Islet precursor cell (in vitro differentiated cells): ENCODE data around the gene RABL6.
A peak's percentile ranks its signal among the peaks of the same experiment; 100 is the strongest.

Experiments used
- DNase-seq: peaks from one replicate; pipeline ENCODE4 v3.0.0-alpha.2; 2018

Gene RABL6

DNA sequence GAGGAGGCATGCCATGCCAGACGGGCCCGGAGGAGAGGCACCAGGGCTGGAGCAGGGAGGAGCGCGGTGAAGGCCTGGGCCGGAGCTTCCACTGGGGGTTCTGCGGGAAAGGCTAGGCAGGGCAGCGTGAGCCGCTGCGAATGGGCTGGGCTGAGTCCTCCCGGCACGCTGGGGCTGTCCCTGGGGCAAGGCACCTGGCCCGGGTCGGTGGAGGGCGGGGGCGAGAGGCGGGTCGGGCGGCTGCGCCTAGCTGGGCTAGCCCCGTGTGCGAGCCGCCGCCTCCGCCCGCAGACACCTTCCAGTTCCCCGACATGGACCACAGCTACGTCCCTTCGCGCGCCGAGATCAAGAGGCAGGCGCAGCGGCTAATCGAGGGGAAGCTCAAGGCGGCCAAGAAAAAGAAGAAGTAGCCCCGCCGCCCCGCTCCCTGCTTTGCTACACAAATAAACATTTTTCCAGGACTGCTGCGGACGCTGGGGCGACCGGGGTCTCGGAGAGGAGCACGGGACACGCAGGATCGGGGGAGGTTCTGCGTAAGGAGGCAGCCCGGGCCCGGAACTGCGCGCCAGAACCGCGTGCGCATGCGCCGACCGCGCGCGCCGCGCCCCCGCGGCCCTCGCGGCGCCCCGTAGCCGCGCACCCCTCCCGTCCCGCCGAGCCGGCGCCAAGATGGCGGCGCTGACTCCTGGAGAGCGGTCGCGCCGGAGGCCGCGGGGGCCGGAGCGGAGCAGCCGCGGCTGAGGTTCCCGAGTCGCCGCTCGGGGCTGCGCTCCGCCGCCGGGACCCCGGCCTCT is at the start of gene RABL6:
Gene RABL6, plus strand, starts transcription at position 668 of the 794 bp plus-strand sequence. CDS start 249 bp downstream, outside the sequence.
- DNase-seq = peak; percentile 78

DNA sequence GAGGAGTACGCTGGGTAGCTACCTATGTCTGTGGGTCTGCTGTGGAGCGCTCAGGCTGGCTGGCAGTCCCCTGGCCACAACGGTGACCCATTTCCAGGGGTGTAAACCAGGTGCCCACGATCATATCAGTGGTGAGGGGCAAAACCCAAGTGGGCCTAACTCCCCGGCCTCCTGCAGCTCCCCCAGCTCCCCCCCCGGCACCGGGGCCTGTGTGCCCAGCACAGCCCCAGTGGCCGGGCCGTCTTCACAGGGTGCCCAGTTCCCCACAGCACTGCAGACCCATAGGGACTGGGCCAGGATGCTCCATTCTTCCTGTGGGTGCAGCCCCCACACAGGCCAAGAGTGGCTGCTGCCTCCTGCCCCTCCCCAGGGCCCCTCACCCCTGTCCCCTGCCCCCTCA is 48.7 kb upstream of the RABL6 start:
- DNase-seq = peak; percentile 37

GRCh38 chr9:136759436-136760325 is 48.1 kb upstream of the RABL6 start:
- DNase-seq = peak; percentile 49

DNA sequence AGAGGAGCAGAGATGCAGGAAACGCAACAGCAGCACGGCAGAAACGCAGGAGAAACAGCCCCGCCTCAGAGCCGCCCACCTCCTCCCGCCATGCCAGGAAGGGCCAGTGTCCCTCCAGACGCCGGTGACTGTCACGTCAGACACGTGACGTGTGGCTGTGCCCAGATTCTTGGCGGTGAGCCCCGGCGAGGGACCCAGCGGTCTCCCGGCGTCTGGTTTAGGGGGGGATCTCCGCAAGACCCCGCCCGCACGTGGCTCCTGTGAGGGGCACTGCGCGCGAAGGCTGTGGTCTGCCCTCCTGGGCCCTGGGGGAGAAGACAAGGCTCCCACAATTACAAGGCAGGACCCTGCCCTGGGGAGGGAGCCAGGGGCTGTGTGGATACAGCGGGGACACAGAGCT is 47.3 kb upstream of the RABL6 start:
- peak; percentile 50 for DNase-seq

DNA sequence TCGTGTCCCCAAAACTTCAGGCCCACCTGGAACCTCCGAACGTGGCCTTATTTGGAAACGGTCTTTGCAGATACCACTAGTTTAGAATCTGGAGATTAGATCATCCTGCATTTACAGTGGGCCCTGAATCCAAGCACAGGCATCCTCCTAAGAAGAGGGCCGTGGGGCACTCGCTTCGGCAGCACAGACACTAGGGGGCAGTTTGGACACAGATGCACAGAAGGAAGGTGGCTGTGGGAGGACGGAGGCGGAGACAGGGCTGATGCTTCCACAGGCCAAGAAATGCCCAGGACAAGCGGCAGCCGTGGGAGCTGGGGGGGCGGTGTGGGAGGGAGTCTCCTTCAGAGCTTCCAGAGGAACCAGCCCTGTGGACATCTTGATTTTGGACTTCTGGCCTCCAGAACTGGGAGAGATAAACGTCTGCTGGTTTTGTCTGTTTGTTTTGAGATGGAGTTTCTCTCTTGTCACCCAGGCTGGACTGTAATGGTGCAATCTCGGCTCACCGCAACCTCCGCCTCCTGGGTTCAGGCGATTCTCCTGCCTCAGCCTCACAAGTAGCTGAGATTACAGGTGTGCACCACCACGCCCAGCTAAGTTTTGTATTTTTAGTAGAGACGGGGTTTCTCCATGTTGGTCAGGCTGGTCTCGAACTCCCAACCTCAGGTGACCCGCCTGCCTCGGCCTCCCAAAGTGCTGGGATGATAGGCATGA is 46.8 kb upstream of the RABL6 start:
- peak; percentile 93 for DNase-seq

DNA sequence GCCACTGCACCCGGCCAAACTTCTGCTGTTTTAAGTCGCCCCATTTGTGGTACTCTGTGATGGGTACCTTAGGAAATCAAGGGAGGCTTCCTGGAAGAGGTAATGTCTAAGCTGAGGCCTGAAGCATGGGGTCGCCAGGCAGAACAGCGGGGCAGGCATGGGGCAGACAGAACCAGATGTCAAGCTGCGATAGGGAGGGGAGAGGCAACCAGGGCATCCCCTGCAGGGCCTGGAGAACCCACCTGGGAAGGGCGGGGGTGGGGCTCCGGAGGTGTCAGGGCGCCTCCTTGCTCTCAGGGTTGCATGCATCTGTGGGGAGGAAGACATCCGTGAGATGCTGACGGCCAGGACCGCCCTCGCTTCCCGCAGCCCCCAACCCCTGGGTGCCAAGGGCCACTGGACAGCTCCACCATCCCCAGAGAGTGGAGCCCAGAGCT is 46.2 kb upstream of the RABL6 start:
- DNase-seq = peak; percentile 42

DNA sequence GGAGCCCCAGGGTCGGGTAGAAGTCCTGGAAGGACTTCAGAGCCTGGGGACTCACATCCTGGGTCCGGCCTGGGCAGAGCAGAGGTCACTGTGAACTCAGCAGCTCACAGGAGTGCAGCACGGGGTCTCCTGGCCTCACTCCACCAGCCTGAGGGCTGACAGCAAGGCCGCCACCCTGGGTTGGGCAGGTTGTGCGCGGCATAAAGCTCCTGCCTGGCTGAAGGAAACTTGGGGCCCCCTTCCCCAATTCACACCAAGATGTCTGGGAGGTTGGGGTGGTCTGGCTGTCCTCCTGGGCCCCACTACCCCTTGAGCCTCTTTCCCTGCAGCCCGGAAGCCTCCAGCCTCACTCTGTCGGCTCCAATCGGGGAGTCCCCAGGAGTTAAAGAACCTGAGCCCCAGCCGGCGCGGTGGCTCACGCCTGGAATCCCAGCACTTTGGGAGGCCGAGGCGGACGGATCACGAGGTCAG is 45.5 kb upstream of the RABL6 start:
- peak; percentile 56 for DNase-seq

DNA sequence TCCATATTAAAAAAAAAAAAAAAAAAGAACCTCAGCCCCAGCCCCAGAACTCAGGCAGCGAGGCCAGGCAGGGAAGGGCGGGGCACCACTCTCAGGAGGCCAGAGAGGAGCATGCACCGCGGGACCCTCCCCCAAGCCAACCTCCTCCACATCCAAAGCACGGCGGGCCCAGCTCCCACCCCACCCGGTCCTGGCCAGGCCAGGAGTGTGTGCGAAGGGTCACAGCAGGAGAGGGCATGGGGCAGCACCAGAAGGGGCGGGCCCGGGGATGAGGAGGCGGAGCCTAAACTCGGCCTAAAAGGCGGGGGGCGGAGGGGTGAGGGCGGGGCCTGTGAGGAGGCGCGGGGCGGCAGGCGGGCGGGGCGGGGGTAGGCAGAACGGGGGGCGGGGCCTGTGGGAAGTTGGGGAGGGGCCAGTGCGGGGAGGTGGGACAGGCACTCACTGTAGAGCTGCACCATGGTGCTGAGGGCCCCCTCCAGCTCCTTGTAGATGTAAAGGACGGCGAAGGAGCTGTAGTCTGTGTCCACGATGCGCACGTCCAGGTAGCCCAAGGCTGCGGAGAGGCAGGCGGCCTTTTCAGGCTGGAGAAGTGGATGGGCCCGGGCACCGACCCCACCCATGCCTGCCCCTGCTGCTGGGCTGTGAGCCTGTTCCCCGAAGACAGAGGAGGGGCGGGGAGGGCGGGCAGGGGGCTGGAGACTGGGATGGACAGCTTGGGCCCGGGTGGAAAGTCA is 44.7 kb upstream of the RABL6 start:
- peak; percentile 97 for DNase-seq

DNA sequence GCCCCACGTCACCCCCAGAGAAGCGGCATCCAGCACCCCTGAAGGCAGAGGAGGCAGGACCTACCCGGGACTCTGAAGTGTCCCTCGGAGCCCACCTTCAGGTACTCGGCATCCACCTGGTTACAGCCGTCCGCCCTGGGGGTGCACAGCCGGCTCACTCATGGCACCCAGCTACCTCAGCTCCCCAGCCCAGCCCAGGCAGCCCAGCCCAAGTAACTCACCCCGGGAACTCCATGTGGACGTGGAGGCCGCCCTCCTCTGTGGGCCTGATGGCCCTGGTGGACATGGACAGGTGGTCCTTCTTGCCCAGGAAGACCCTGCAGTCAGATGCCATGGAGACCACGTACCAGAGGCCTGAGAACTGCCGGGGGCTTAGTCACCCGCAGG is 44.1 kb upstream of the RABL6 start:
- peak; percentile 54 for DNase-seq

DNA sequence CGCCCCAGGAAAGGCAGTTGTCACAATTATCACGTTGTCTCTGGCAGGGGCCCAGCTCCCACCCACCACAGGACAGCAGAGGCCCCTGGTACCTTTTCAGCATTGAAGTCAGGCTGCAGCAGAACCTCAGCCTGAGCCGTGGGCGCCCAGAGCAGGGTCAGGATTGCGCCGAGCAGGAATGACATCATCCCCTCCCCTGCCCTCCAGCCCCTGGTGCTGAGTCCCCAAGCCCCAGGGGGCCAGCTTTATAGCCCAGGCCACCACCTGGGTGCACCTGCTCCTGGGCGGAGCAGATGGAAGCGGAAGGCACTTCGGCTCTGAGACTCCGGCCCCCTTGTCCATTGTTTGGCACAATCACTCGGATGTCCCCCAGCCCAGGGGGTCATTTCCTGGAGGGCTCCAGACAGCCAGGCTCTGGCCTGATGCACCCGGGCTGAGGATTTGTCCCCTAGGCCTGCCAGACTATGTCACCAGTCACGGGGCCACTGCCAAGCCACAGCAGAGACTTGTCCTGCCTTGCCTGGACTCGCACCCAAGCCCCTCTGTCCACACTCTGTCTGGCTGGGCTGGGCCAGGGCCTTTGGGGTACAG is 43.4 kb upstream of the RABL6 start, which contains the start of gene LCN15:
Gene LCN15, minus strand, starts transcription at position 218 of the 591 bp plus-strand sequence. Its CDS starts 30 bp downstream, at position 188.
- DNase-seq = peak; percentile 53

GRCh38 chr9:136765041-136765440 is 42.7 kb upstream of the RABL6 start:
- DNase-seq = peak; percentile 54

DNA sequence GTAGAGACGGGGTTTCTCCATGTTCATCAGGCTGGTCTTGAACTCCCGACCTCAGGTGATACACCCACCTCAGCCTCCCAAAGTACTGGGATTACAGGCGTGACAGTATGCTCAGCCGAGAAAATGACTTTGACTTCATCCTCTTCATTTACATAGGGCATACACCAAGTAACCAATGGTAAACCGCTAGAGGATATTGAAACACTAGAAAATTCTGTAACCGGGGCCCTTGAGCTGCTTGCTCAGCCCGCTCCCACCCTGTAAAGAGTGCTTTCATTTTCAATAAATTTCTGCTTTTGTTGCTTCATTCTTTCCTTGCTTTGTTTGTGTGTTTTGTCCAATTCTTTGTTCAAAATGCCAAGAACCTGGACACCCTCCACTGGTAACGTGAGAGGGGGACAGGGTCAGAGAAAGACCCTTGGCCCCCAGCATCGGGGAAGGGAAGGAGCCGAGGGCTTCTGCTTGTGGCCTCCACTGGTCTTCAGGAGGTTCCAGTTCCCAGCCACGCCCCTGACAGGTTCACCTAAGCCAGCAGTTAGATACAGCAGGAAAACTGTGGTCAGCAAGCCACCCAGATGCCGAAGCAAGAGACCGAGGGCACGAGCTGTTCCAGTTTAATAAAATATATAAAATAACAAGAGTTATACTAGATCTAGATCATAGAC is 41.9 kb upstream of the RABL6 start:
- DNase-seq = peak; percentile 39

DNA sequence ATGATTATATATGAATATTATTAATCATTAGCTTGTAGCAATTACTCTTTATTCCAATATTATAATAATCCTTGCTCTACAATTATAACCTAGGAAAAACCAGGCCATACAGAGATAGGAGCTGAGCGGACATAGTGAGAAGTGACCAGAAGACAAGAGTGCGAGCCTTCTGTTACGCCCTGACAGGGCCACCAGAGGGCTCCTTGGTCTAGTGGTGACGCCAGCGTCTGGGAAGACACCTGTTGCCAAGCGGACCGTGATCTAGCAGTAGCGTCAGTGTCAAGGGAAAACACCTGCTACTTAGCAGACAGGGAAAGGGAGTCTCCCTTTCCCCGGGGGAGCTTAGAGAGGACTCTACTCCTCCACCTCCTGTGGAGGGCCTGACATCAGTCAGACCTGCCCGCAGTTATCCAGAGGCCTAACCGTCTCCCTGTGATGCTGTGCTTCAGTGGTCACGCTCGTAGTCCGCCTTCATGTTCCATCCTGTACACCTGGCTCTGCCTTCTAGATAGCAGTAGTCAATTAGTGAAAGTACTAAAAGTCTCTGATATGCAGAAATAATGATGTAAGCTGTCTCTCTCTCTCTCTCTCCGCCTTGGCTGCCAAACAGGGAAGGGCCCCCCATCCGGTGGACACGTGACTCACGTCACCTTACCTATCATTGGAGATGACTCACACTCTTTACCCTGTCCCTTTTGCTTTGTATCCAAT is 41.2 kb upstream of the RABL6 start:
- peak; percentile 86 for DNase-seq

GRCh38 chr9:136769710-136770191 is 38.0 kb upstream of the RABL6 start:
- DNase-seq = peak; percentile 72

- DNase-seq = no peak
Observed at GRCh38 chr9:136771907-136772415, 35.8 kb upstream of the RABL6 start.

- DNase-seq = no peak
Observed at GRCh38 chr9:136773386-136774044, 34.2 kb upstream of the RABL6 start.

GRCh38 chr9:136774416-136775045 is 33.2 kb upstream of the RABL6 start:
- DNase-seq = no peak

GRCh38 chr9:136775191-136775590 is 32.6 kb upstream of the RABL6 start:
- DNase-seq = no peak

GRCh38 chr9:136776947-136777346 is 30.8 kb upstream of the RABL6 start:
- no peak for DNase-seq
